Panc1 (cell line): ENCODE measurements around the gene THBS1. TPM values are rescaled to one million over a fixed set of nuclear protein-coding genes. Genes with fewer than 3 reads are reported as not detected.

Experiments
- ATAC-seq: fragments of 200-7000 bp; cut with Tn5 transposase; 2 replicates; pipeline ENCODE4 v1.9.1; 2020; ENCODE audit warnings: mild to moderate bottlenecking, moderate library complexity
- BruUV-seq: library from RNA; stranded (reverse); fragments of 400-500 nt; replicated peaks from 2 replicates; lab custom pipeline; 2021; lab: Mats Ljungman, UMichigan
- CTCF ChIA-PET: fragments of 300-600 bp; sonication (Branson Sonifier 250); formaldehyde crosslinking; loops from one replicate; lab custom pipeline; 2022; ENCODE audit warnings: antibody characterized with exemption; lab: Charles Lee
- POLR2A ChIA-PET: fragments of 300-600 bp; sonication (Branson Sonifier 250); formaldehyde crosslinking; loops from one replicate; lab custom pipeline; 2022; ENCODE audit warnings: antibody characterized with exemption; lab: Charles Lee
- DNase-seq: peaks from one replicate; pipeline ENCODE4 v3.0.0-alpha.2; 2010; ENCODE audit warnings: low read depth, low spot score
- H3K27ac ChIP-seq: 2 replicates; pipeline ENCODE4 v1.5.1; 2011; ENCODE audit warnings: mild to moderate bottlenecking, low read length, inconsistent platforms
- H3K27me3 ChIP-seq: fragments of 200-500 bp; sonication (Bioruptor generic); 2 replicates; pipeline ENCODE4 v1.6.0; 2014; ENCODE audit warnings: low read length, inconsistent platforms; ENCODE audit not compliant: control insufficient read depth, insufficient read depth
- H3K36me3 ChIP-seq: fragments of 200-500 bp; sonication (Bioruptor generic); 2 replicates; pipeline ENCODE4 v1.5.1; 2014; ENCODE audit warnings: inconsistent platforms, mild to moderate bottlenecking, low read length, moderate library complexity; ENCODE audit not compliant: control insufficient read depth, insufficient read depth
- H3K4me1 ChIP-seq: 2 replicates; pipeline ENCODE4 v1.5.1; 2011; ENCODE audit warnings: inconsistent platforms, mild to moderate bottlenecking, low read length, moderate library complexity; ENCODE audit not compliant: control insufficient read depth, insufficient read depth
- H3K4me3 ChIP-seq, 2 experiments: 2 replicates each; pipeline ENCODE4 v1.5.1; 2011 to 2012; ENCODE audit warnings: low read depth in 2 of 2, low read length in 2 of 2, mild to moderate bottlenecking in 2 of 2, inconsistent platforms in 1 of 2, moderate library complexity in 1 of 2
- H3K9me3 ChIP-seq: fragments of 200-500 bp; sonication (Bioruptor generic); 2 replicates; pipeline ENCODE4 v1.5.1; 2014; ENCODE audit warnings: low read depth, mild to moderate bottlenecking, inconsistent platforms, low read length, moderate library complexity; ENCODE audit not compliant: control insufficient read depth, insufficient read depth
- CTCF ChIP-seq: fragments of 450-650 bp; IDR thresholded peaks from 2 replicates; pipeline ENCODE4 v1.5.1; 2017; ENCODE audit warnings: mild to moderate bottlenecking
- POLR2AphosphoS5 ChIP-seq: IDR thresholded peaks from 2 replicates; pipeline ENCODE4 v1.6.1; 2012; ENCODE audit warnings: mild to moderate bottlenecking, low read depth, low read length, moderate library complexity
- SIN3A ChIP-seq: IDR thresholded peaks from 2 replicates; pipeline ENCODE4 v1.6.1; 2012; ENCODE audit warnings: low read depth, mild to moderate bottlenecking, low read length, moderate library complexity, borderline replicate concordance; ENCODE audit not compliant: insufficient read depth
- TCF7L2 ChIP-seq: IDR thresholded peaks from 2 replicates; pipeline ENCODE4 v1.6.1; 2011; ENCODE audit warnings: mild to moderate bottlenecking, low read depth, low read length, inconsistent platforms
- in situ Hi-C: cut with HindIII; loops from 2 replicates; pipeline ENCODE4 v1.10.0; 2016; ENCODE audit warnings: low sequenced_read_pairs, low pct_unique_long_range_greater_than_20kb
- intact Hi-C: fragments of 100-400 bp; cut with micrococcal nuclease; formaldehyde crosslinking; loops from one replicate; pipeline ENCODE4 v1.10.0; 2022; ENCODE audit not compliant: unreplicated experiment
- total RNA-seq: library from RNA; stranded (reverse); gene quantifications from one replicate; pipeline ENCODE4 v1.2.1, GENCODE V29; 2021; ENCODE audit not compliant: unreplicated experiment
- TF ChIP-seq, protein P1 (sequence below), 2 experiments: IDR thresholded peaks; 2 replicates each; pipeline ENCODE4 v1.6.1; 2011 to 2012; ENCODE audit warnings: low read depth in 2 of 2, control low read depth in 1 of 2, low read length in 1 of 2, mild to moderate bottlenecking in 1 of 2, moderate library complexity in 1 of 2; ENCODE audit not compliant: insufficient read depth in 1 of 2

The THBS1 gene
- total RNA-seq, 1 experiment from 2014 or later, result 61.9 TPM

- H3K27ac ChIP-seq, result no peak overlapping the region
- no peaks in the 10 kb centered on the region for H3K9me3 ChIP-seq
- no TSS peak for BruUV-seq
- ATAC-seq, result no peak
- no peaks in the 10 kb centered on the region for H3K27me3 ChIP-seq
- no peak overlapping the region for H3K4me3 ChIP-seq
- TF ChIP-seq, protein P1, sequence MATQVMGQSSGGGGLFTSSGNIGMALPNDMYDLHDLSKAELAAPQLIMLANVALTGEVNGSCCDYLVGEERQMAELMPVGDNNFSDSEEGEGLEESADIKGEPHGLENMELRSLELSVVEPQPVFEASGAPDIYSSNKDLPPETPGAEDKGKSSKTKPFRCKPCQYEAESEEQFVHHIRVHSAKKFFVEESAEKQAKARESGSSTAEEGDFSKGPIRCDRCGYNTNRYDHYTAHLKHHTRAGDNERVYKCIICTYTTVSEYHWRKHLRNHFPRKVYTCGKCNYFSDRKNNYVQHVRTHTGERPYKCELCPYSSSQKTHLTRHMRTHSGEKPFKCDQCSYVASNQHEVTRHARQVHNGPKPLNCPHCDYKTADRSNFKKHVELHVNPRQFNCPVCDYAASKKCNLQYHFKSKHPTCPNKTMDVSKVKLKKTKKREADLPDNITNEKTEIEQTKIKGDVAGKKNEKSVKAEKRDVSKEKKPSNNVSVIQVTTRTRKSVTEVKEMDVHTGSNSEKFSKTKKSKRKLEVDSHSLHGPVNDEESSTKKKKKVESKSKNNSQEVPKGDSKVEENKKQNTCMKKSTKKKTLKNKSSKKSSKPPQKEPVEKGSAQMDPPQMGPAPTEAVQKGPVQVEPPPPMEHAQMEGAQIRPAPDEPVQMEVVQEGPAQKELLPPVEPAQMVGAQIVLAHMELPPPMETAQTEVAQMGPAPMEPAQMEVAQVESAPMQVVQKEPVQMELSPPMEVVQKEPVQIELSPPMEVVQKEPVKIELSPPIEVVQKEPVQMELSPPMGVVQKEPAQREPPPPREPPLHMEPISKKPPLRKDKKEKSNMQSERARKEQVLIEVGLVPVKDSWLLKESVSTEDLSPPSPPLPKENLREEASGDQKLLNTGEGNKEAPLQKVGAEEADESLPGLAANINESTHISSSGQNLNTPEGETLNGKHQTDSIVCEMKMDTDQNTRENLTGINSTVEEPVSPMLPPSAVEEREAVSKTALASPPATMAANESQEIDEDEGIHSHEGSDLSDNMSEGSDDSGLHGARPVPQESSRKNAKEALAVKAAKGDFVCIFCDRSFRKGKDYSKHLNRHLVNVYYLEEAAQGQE (IDR thresholded peaks at IDR 0.05; ENCODE audit: insufficient read depth in 1 of 2, low read depth in 2 of 2, low read length in 1 of 2), result no peak
- TF ChIP-seq POLR2AphosphoS5 (no peak), SIN3A (no peak), CTCF (no peak)
- in situ Hi-C loops, result no loop called here
- CTCF ChIA-PET, result no interaction called here
- POLR2A ChIA-PET, result no interaction called here
- no peak for DNase-seq
- no peaks in the 10 kb centered on the region for H3K4me1 ChIP-seq
- no peaks in the 10 kb centered on the region for H3K36me3 ChIP-seq
- intact Hi-C loops, result no loop called here
These were observed 29.4 kb upstream of the THBS1 start for GRCh38 chr15:39551476-39551875.

DNA sequence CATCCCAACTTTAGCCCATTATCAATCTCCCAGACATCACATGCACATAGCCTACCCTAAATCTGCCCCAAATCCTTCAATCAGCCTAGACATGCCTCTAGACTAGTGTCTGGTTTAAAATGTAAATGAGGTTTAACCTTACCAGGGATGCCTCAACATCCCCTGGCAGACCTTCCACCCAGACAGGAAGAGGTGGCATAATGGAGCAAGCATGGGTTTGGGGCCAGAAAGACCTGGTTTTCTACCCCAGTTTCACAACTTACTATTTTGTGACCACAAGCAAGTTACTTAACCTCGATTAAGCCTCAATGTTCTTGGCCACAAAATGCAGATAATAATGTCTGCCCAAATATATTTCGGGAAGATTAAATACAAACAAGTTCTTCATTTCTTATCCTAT, 28.3 kb upstream of the THBS1 start:
- in situ Hi-C loops, result no loop called here
- ATAC-seq, result no peak

More for the DNA sequence above, 28.3 kb upstream of the THBS1 start:
- ChIA-PET CTCF (no interaction called here), POLR2A (no interaction called here)
- no peaks in the 10 kb centered on the region for H3K27me3 ChIP-seq
- H3K4me3 ChIP-seq, result no peak overlapping the region
- DNase-seq, result no peak
- H3K36me3 ChIP-seq, result no peaks in the 10 kb centered on the region
- TF ChIP-seq TCF7L2, result no peak
- TF ChIP-seq CTCF, result no peak
- TF ChIP-seq SIN3A, result no peak
- TF ChIP-seq, protein P1 (IDR thresholded peaks at IDR 0.05; ENCODE audit: insufficient read depth in 1 of 2, low read depth in 2 of 2, low read length in 1 of 2), result no peak
- no peak for TF ChIP-seq POLR2AphosphoS5
- intact Hi-C loops, result no loop called here
- no peaks in the 10 kb centered on the region for H3K9me3 ChIP-seq
- H3K4me1 ChIP-seq, result no peaks in the 10 kb centered on the region
- BruUV-seq, result no TSS peak
- H3K27ac ChIP-seq, result no peak overlapping the region
